Gastrocnemius medialis (tissue), 4 donors: ENCODE results near the gene PDE7B.

Source experiments
- CTCF ChIP-seq, 5 experiments: fragments of 450-650 bp in 3 of 5; fragments of 200-600 bp in 2 of 5; sonication (generic) in 2 of 5; IDR thresholded peaks in 4 of 5; conservative IDR thresholded peaks in 1 of 5; 1 replicate in 4 of 5; 2 replicates in 1 of 5; pipeline ENCODE4 v1.5.1; 2016 to 2019; ENCODE audit warnings: antibody characterized with exemption in 5 of 5, mild to moderate bottlenecking in 3 of 5, moderate library complexity in 3 of 5
- POLR2A ChIP-seq, 2 donors: fragments of 450-650 bp; IDR thresholded peaks; one replicate each; pipeline ENCODE4 v1.6.1; 2017; ENCODE audit warnings: antibody characterized with exemption in 2 of 2, mild to moderate bottlenecking in 2 of 2, moderate library complexity in 2 of 2

GRCh38 chr6:135983718-135984343 lies 132.3 kb downstream of the PDE7B start:
- TF ChIP-seq CTCF (IDR thresholded peaks at IDR 0.05 in 4 of 5, conservative IDR thresholded peaks at IDR 0.05 in 1 of 5) (no peak), POLR2A (IDR thresholded peaks at IDR 0.05) (no peak)
